ENCODE measurements around the gene HOXC11. TPM values are rescaled to one million over a fixed set of nuclear protein-coding genes. Genes with fewer than 3 reads are reported as not detected.

HOXC11 gene
- not detected for total RNA-seq
- long read RNA-seq: 0 reads

GRCh38 chr12:53972722-53973235, at the start of gene HOXC11:
Gene HOXC11, plus strand, starts transcription at chr12:53973126. Its CDS starts 116 bp downstream, at chr12:53973242.
- intact Hi-C loops (cut with DNase I, micrococcal nuclease): no loop called here
- DNase-seq (no peak), ATAC-seq (no peak)

DNA sequence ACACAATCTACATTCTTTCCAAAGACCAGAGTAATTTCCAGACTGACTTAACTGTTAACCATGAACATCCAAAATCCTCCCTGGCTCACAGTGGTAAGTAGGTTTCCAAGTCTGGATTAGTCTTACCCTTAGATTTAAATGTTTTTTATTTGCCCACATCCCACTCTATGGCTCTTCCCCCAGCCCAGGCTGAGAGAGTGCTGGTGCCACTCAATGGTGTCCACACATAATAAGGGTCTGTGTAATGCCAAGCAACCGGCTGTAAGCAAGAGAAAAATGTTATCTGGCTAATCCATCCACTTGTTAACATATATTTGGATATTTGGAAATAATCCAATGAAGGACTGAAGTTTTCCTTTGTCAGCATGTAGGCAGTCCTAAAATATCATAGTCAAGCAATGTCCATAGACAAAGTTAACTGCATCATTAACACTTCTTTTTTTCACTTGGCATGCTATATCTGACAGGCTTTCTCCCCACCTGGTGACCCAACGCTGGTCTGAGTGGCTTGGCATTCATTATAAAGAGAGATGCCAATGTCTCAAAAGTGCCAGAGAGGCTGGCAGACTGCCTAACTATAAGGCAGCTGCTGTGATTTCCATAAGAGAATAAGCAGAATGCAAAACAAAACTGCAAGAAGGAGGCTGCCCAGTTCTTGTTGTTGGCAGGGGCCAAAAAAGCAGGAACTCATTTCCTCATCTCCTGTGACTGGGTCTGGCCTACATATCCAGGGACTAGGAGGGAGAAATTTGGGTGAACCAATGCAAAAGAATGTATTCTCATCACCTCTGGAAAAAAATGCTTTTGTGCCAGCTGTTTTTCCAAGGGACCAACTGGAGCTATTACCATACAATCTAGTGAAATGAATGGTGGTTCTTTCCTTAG, 48.2 kb upstream of the HOXC11 start:
- ATAC-seq: no peak
- DNase-seq: no peak
- intact Hi-C loops (cut with DNase I, micrococcal nuclease): no loop called here

- intact Hi-C loops (cut with DNase I, micrococcal nuclease): no loop called here
- ATAC-seq (no peak), DNase-seq (no peak)
These were observed 45.5 kb upstream of the HOXC11 start for GRCh38 chr12:53927220-53928029.

- intact Hi-C loops (cut with DNase I, micrococcal nuclease): no loop called here
- no peak for ATAC-seq
- DNase-seq: no peak
These were observed 44.7 kb upstream of the HOXC11 start for GRCh38 chr12:53928054-53928835.

DNA sequence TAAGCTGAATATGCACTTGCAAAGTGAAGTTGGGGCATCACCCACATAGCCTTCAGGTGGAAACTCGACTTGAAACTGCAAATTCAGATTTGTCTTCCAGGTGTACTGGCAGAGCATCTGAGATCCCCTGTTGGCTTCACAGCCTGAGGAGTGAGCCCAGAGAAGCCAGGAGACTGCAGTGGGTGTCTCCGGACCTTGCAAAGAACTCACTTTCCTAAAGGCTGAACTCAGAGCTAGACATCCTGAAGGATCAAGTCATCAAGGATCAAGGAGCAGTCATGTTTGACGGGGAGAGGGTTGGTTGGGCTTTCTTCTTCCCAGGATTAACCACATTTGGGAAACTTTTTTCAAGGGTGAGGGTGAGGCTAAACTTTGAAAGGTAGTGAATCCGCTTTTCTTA, 43.4 kb upstream of the HOXC11 start:
- no peak for ATAC-seq
- DNase-seq: no peak
- intact Hi-C loops (cut with DNase I, micrococcal nuclease): no loop called here

DNA sequence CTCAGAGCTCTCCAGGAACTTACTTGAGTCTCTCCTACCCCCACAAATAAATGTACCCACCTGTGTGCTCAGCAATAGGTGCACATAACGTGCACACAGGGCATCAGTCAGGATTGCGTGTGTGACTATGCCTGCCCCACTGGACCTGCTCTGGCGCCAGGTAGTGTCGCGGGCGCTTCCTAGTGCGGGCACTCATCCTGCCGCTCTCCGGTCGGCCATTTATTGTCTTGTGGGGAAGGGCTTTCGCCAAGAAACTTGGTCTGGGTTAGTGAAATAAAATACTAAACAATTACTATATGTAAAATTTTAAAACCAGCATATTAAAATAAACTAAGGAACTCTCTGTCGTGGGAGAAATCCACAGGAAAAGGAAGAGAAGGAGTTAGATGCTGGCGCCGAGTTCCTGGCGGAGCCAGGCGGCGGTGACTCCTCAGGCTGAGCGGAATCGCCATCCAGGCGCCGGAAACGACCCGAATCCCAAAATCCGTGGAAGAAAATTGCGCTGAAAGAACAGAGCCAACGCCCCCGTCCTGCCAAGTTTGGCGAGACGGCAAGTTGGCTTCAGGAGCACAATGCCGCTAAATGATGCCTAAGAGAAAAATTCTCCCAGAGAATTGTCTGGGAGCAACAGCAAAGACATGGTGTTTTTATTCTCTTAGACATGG, 42.2 kb upstream of the HOXC11 start:
- ATAC-seq (no peak), DNase-seq (no peak)
- intact Hi-C loops (cut with DNase I, micrococcal nuclease): no loop called here

GRCh38 chr12:53931844-53932581, 40.9 kb upstream of the HOXC11 start:
- intact Hi-C loops (cut with DNase I, micrococcal nuclease): no loop called here
- no peak for DNase-seq
- ATAC-seq: no peak

DNA sequence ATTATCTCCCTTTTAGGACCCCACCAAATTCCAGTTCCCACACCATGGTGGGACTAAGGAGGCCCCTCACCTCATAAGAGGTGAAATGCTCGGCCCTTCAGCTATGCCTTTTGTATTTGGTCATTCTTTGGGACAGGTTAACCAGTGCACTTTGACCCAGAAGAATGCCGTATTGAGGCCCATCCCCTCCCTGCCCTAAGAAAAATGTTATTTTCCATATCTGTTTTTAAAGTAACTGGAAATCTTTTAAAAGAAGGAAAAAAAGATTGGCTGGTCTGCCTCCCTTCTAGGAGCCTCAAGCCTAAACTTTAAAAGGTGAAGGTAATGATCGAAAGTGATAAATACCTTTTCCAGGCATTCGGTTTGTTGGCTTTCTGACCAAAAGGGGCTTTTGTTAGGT, 40.0 kb upstream of the HOXC11 start:
- DNase-seq (no peak), ATAC-seq (no peak)
- intact Hi-C loops (cut with DNase I, micrococcal nuclease): no loop called here

DNA sequence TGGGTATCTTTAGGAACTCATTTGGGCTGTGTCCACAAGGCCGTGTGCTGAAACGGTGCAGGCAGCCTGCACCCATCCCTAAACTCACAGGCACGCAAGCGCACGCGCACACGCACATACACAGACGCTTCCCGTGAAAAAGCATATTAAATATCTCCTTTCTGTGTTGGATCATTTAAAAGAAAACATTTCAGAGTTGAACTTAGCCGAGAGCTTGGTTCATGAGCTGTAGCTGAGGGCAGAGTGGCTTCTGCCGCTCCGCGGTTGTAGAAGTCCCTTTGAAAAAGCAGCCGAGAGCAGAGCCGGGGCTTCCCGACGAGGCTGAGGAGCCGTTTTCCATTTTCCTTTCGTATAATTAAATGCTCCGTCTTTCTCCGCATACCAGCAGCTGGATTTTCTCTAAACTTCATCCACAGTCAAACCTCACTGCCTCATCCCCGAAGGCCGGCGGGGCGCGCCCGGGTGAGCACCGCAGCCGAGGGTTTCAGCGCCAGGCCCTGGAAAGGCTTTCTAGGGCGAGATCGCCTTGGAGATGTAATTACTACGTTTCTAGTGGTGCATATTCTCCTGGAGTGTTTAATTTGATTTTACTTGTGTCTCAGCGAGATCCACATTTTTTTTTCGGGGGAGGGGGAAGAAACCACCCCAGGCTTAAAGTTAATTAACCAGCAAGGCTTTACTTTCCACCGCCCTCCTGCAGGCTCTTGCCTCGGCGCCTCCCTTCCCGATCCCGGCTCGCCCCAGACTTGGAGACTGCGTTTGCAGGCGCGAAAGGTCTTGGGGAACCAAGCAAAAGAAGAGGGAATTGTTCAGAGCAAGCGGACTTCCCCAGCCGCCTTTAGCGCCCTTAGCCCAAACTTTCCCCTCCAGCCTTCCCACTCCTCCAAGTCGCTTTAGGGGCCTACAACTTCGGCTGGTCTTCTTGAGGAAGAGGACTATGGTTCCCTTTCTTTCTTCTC, 37.3 kb upstream of the HOXC11 start:
- intact Hi-C loops (cut with DNase I, micrococcal nuclease): no loop called here
- ATAC-seq: no peak
- no peak for DNase-seq

DNA sequence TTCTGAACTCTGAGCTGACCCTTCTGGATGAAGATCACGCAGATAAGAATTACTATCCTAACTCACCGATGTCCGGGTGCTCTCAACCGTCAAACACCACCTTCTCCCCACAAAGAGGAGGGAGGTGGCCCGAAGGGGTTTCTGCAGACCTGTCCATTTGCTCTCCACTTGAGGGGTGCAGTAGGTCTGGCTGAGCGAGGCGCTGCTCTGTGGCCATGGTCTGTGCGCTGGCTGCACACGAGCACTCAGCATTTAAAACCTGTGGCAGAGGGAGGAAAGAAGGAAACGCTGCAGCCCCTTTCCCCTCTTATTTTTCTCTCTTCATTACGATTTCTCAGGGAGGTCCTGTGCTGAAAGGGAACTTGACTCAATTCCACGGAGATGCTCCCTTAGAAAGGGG, 35.8 kb upstream of the HOXC11 start:
- no peak for ATAC-seq
- intact Hi-C loops (cut with DNase I, micrococcal nuclease): no loop called here
- DNase-seq: no peak

GRCh38 chr12:53937596-53938325, 35.2 kb upstream of the HOXC11 start:
- ATAC-seq: no peak
- intact Hi-C loops (cut with DNase I, micrococcal nuclease): no loop called here
- no peak for DNase-seq

- DNase-seq: no peak
- no peak for ATAC-seq
- intact Hi-C loops (cut with DNase I, micrococcal nuclease): no loop called here
These were observed 34.4 kb upstream of the HOXC11 start, which contains the start of gene HOXC13 for GRCh38 chr12:53938326-53939140. Gene HOXC13, plus strand, starts transcription at chr12:53938831. Its CDS starts 76 bp downstream, at chr12:53938907.

DNA sequence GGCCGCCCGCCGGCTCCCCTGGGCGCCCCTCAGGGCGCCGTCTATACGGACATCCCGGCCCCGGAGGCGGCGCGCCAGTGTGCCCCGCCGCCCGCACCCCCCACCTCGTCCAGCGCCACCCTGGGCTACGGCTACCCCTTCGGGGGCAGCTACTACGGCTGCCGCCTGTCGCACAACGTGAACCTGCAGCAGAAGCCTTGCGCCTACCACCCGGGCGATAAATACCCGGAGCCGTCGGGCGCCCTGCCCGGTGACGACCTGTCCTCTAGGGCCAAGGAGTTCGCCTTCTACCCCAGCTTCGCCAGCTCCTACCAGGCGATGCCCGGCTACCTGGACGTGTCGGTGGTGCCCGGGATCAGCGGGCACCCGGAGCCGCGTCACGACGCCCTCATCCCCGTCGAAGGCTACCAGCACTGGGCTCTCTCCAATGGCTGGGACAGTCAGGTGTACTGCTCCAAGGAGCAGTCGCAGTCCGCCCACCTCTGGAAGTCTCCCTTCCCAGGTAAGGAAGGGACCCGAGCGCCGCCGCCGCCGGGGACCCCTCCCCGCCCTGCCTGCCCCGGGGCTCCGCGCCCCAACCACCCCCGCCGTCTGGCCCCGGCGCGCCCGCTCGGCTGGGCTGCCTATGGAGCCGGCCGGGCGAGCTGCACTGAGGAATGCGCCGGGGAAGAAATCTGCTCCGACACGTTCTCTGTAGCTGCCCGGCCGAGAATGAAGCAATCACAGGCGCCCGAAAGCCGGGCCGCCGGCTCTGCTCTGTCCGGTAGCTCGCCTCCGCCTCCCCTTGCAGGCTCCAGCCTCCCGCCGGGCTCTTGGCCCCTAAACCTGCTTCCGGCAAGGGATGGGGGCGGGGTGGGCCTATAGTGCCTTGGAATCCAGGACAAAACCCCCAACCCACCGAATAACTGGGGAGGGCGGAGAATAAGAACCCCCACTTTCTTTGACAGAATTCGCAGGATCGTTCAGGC, 33.5 kb upstream of the HOXC11 start:
- ATAC-seq (no peak), DNase-seq (no peak)
- intact Hi-C loops (cut with DNase I, micrococcal nuclease): no loop called here

GRCh38 chr12:53940443-53941014, 32.4 kb upstream of the HOXC11 start:
- DNase-seq: no peak
- intact Hi-C loops (cut with DNase I, micrococcal nuclease): no loop called here
- no peak for ATAC-seq
